SU-DHL-6 (cell line): ENCODE data around the gene MRPS27.

Source experiments
- EZH2phosphoT487 ChIP-seq: fragments of 200-600 bp; sonication (generic), shearing (Covaris generic); conservative IDR thresholded peaks from 2 replicates; pipeline ENCODE4 v1.6.1; 2018; ENCODE audit warnings: mild to moderate bottlenecking, antibody characterized with exemption, low read length, moderate library complexity, mixed read lengths
- TF ChIP-seq, protein P1 (sequence below): fragments of 200-600 bp; sonication (generic); IDR thresholded peaks from one replicate; pipeline ENCODE4 v1.5.1; 2017; ENCODE audit warnings: antibody characterized with exemption, mild to moderate bottlenecking, low read length, moderate library complexity; ENCODE audit not compliant: insufficient read depth, poor library complexity, severe bottlenecking

DNA sequence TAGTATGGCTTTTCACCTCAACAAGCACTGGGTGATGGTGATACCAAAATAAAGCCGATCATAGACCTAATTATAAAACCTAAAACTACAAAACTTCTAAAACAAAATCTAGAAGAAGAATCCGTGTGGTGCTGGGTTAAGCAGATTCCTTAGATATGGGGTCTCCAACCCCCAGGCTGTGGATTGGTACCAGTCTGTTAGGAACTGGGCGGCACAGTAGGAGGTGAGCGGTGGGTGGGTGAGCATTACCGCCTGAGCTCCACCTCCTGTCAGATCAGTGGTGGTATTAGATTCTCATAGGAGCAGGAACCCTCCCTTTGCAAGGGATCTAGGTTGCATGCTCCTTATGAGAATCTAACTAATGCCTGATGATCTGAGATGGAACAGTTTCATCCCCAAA lies 33.2 kb downstream of the MRPS27 start:
- no peak for TF ChIP-seq EZH2phosphoT487
- TF ChIP-seq, protein P1, sequence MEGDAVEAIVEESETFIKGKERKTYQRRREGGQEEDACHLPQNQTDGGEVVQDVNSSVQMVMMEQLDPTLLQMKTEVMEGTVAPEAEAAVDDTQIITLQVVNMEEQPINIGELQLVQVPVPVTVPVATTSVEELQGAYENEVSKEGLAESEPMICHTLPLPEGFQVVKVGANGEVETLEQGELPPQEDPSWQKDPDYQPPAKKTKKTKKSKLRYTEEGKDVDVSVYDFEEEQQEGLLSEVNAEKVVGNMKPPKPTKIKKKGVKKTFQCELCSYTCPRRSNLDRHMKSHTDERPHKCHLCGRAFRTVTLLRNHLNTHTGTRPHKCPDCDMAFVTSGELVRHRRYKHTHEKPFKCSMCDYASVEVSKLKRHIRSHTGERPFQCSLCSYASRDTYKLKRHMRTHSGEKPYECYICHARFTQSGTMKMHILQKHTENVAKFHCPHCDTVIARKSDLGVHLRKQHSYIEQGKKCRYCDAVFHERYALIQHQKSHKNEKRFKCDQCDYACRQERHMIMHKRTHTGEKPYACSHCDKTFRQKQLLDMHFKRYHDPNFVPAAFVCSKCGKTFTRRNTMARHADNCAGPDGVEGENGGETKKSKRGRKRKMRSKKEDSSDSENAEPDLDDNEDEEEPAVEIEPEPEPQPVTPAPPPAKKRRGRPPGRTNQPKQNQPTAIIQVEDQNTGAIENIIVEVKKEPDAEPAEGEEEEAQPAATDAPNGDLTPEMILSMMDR: no peak
